Astrocyte (in vitro differentiated cells and primary cell): Measurements from ENCODE around the gene APIP. TPM values are rescaled to one million over a fixed set of nuclear protein-coding genes. Genes with fewer than 3 reads are reported as not detected.

Experiments
- DNase-seq: peaks from one replicate; pipeline ENCODE4 v3.0.0-alpha.2; 2010; ENCODE audit warnings: low read depth
- FAIRE-seq: peaks from 2 replicates; lab custom pipeline; 2011; peaks lifted over from hg19 to GRCh38; lab: Jason Lieb, UNC
- H2AFZ ChIP-seq: 2 replicates; pipeline ENCODE4 v1.6.0; 2012; ENCODE audit warnings: low read depth, low read length, inconsistent platforms
- H3K27ac ChIP-seq: 2 replicates; pipeline ENCODE4 v1.5.1; 2011; ENCODE audit warnings: low read depth, low read length, inconsistent platforms
- H3K27me3 ChIP-seq: 2 replicates; pipeline ENCODE4 v1.6.0; 2011; ENCODE audit warnings: low read length, inconsistent platforms; ENCODE audit not compliant: insufficient read depth
- H3K36me3 ChIP-seq: 2 replicates; pipeline ENCODE4 v1.5.1; 2011; ENCODE audit warnings: low read length, inconsistent platforms; ENCODE audit not compliant: insufficient read depth
- H3K4me1 ChIP-seq: 2 replicates; pipeline ENCODE4 v1.5.1; 2011; ENCODE audit warnings: low read length, inconsistent platforms; ENCODE audit not compliant: insufficient read depth
- H3K4me2 ChIP-seq: 2 replicates; pipeline ENCODE4 v1.6.0; 2012; ENCODE audit warnings: low read length, inconsistent platforms
- H3K4me3 ChIP-seq: 2 replicates; pipeline ENCODE4 v1.5.1; 2011; ENCODE audit warnings: low read depth, mild to moderate bottlenecking, low read length, inconsistent platforms; ENCODE audit not compliant: insufficient read depth
- H3K79me2 ChIP-seq: 2 replicates; pipeline ENCODE4 v1.6.0; 2012; ENCODE audit warnings: mild to moderate bottlenecking, low read length, inconsistent platforms; ENCODE audit not compliant: insufficient read depth
- H3K9ac ChIP-seq: 2 replicates; pipeline ENCODE4 v1.6.0; 2012; ENCODE audit warnings: mild to moderate bottlenecking, low read length, inconsistent platforms
- H3K9me3 ChIP-seq: 2 replicates; pipeline ENCODE4 v1.5.1; 2012; ENCODE audit warnings: low read depth, mild to moderate bottlenecking, low read length, inconsistent platforms; ENCODE audit not compliant: insufficient read depth
- H4K20me1 ChIP-seq: 2 replicates; pipeline ENCODE4 v1.6.0; 2012; ENCODE audit warnings: low read length, inconsistent platforms; ENCODE audit not compliant: insufficient read depth
- H3K27ac Mint-ChIP-seq: one replicate; pipeline ENCODE4 v1.8.0; 2021; ENCODE audit warnings: mild to moderate bottlenecking, mixed read lengths; ENCODE audit not compliant: unreplicated experiment
- H3K27me3 Mint-ChIP-seq: one replicate; pipeline ENCODE4 v1.8.0; 2021; ENCODE audit warnings: low read depth, mixed read lengths; ENCODE audit not compliant: unreplicated experiment
- H3K36me3 Mint-ChIP-seq: one replicate; pipeline ENCODE4 v1.8.0; 2021; ENCODE audit warnings: low read depth, mixed read lengths; ENCODE audit not compliant: unreplicated experiment
- H3K4me1 Mint-ChIP-seq: one replicate; pipeline ENCODE4 v1.8.0; 2021; ENCODE audit warnings: low read depth, mixed read lengths; ENCODE audit not compliant: unreplicated experiment
- H3K4me3 Mint-ChIP-seq: one replicate; pipeline ENCODE4 v1.8.0; 2021; ENCODE audit warnings: mild to moderate bottlenecking, moderate library complexity, mixed read lengths; ENCODE audit not compliant: unreplicated experiment
- H3K9me3 Mint-ChIP-seq: one replicate; pipeline ENCODE4 v1.8.0; 2021; ENCODE audit warnings: mild to moderate bottlenecking, mixed read lengths; ENCODE audit not compliant: unreplicated experiment
- CTCF ChIP-seq: IDR thresholded peaks from 2 replicates; pipeline ENCODE4 v1.5.1; 2011; ENCODE audit warnings: low read depth, mild to moderate bottlenecking, inconsistent platforms, low read length, moderate library complexity; ENCODE audit not compliant: insufficient read depth
- EZH2 ChIP-seq: IDR thresholded peaks from 2 replicates; pipeline ENCODE4 v1.6.1; 2012; ENCODE audit warnings: mild to moderate bottlenecking, low read length, inconsistent platforms; ENCODE audit not compliant: insufficient read depth
- total RNA-seq: library from RNA; stranded (reverse); gene quantifications from 2 replicates; pipeline ENCODE4 v1.2.1, GENCODE V29; 2021

The APIP gene
- total RNA-seq, 1 donor from 2014 or later: 13.9 TPM

- Mint-ChIP-seq H3K36me3 (peaks cover 7% of the 10 kb centered on the region), H3K4me1 (no peaks in the 10 kb centered on the region), H3K27me3 (no peaks in the 10 kb centered on the region), H3K9me3 (no peaks in the 10 kb centered on the region), H3K27ac (no peak overlapping the region), H3K4me3 (no peak overlapping the region)
- H3K4me1 ChIP-seq: no peaks in the 10 kb centered on the region
- FAIRE-seq (no peak), DNase-seq (no peak)
- peaks cover 15% of the 10 kb centered on the region for H4K20me1 ChIP-seq
- H3K27ac ChIP-seq: no peak overlapping the region
- H3K4me2 ChIP-seq: no peak overlapping the region
- no peak overlapping the region for H3K4me3 ChIP-seq
- no peak overlapping the region for H3K9ac ChIP-seq
- no peaks in the 10 kb centered on the region for H3K36me3 ChIP-seq
- TF ChIP-seq CTCF (no peak), EZH2 (no peak)
- H3K9me3 ChIP-seq: no peaks in the 10 kb centered on the region
- H3K27me3 ChIP-seq: no peaks in the 10 kb centered on the region
- H3K79me2 ChIP-seq: peaks cover 28% of the 10 kb centered on the region
- H2AFZ ChIP-seq: no peak overlapping the region
Observed at GRCh38 chr11:34907934-34908593, 8.1 kb downstream of the APIP start.

- H3K4me3 ChIP-seq: no peak overlapping the region
- Mint-ChIP-seq H3K27me3 (no peaks in the 10 kb centered on the region), H3K9me3 (peaks cover under 1% of the 10 kb centered on the region), H3K4me1 (no peaks in the 10 kb centered on the region), H3K4me3 (no peak overlapping the region), H3K27ac (no peak overlapping the region), H3K36me3 (peaks cover 12% of the 10 kb centered on the region)
- no peaks in the 10 kb centered on the region for H3K36me3 ChIP-seq
- no peaks in the 10 kb centered on the region for H3K27me3 ChIP-seq
- no peak overlapping the region for H3K4me2 ChIP-seq
- H3K9ac ChIP-seq: no peak overlapping the region
- H3K4me1 ChIP-seq: no peaks in the 10 kb centered on the region
- H3K27ac ChIP-seq: no peak overlapping the region
- H4K20me1 ChIP-seq: peaks cover 15% of the 10 kb centered on the region
- DNase-seq (no peak), FAIRE-seq (no peak)
- H3K9me3 ChIP-seq: peaks cover 4% of the 10 kb centered on the region
- no peak for TF ChIP-seq CTCF
- no peak for TF ChIP-seq EZH2
- H3K79me2 ChIP-seq: peaks cover 30% of the 10 kb centered on the region
- H2AFZ ChIP-seq: no peak overlapping the region
Observed at GRCh38 chr11:34905666-34906065, 10.5 kb downstream of the APIP start.

- Mint-ChIP-seq H3K4me1 (no peaks in the 10 kb centered on the region), H3K36me3 (peaks cover 22% of the 10 kb centered on the region), H3K27ac (no peak overlapping the region), H3K9me3 (peaks cover 12% of the 10 kb centered on the region), H3K27me3 (no peaks in the 10 kb centered on the region), H3K4me3 (no peak overlapping the region)
- no peaks in the 10 kb centered on the region for H3K4me1 ChIP-seq
- H3K79me2 ChIP-seq: peaks cover 28% of the 10 kb centered on the region
- FAIRE-seq: no peak
- H3K4me3 ChIP-seq: no peak overlapping the region
- TF ChIP-seq CTCF: no peak
- TF ChIP-seq EZH2: no peak
- no peak overlapping the region for H2AFZ ChIP-seq
- peaks cover 10% of the 10 kb centered on the region for H4K20me1 ChIP-seq
- H3K9ac ChIP-seq: no peak overlapping the region
- no peak for DNase-seq
- peaks cover 9% of the 10 kb centered on the region for H3K9me3 ChIP-seq
- no peaks in the 10 kb centered on the region for H3K27me3 ChIP-seq
- no peaks in the 10 kb centered on the region for H3K36me3 ChIP-seq
- H3K27ac ChIP-seq: no peak overlapping the region
- no peak overlapping the region for H3K4me2 ChIP-seq
Observed at GRCh38 chr11:34904421-34904955, 11.7 kb downstream of the APIP start.
